CD4-positive, alpha-beta T cell (primary cell): Measurements from ENCODE around the gene MMP19. TPM values are rescaled to one million over a fixed set of nuclear protein-coding genes. Genes with fewer than 3 reads are reported as not detected.

Experiments
- ATAC-seq: fragments of 200-7000 bp; cut with Tn5 transposase; one replicate; pipeline ENCODE4 v1.10.0; 2022; ENCODE audit warnings: mild to moderate bottlenecking; ENCODE audit not compliant: poor library complexity
- CTCF ChIA-PET: fragments of 350-600 bp; sonication (Branson Sonifier 250); formaldehyde crosslinking; loops from one replicate; lab custom pipeline; 2021; ENCODE audit warnings: antibody characterized with exemption, inconsistent platforms; lab: Charles Lee
- POLR2A ChIA-PET: fragments of 350-600 bp; sonication (Branson Sonifier 250); formaldehyde crosslinking; loops from one replicate; lab custom pipeline; 2021; ENCODE audit warnings: antibody characterized with exemption, inconsistent platforms; lab: Charles Lee
- DNase-seq, 14 experiments: peaks; one replicate each; pipeline ENCODE4 v3.0.0-alpha.2; 2013 to 2020; ENCODE audit warnings: mixed read lengths in 2 of 14
- H3K27ac ChIP-seq, 2 donors: one replicate each; pipeline versions ENCODE4 v1.5.1 to v1.7.0; 2013; ENCODE audit warnings: low read length in 2 of 2, low read depth in 1 of 2, mild to moderate bottlenecking in 1 of 2
- H3K27me3 ChIP-seq, 2 experiments: 1 replicate in 1 of 2; 2 replicates in 1 of 2; pipeline versions ENCODE4 v1.6.1 to v1.7.0; 2013; ENCODE audit warnings: low read length in 2 of 2, control low read depth in 1 of 2, mild to moderate bottlenecking in 1 of 2, moderate library complexity in 1 of 2; ENCODE audit not compliant: insufficient read depth in 2 of 2, control insufficient read depth in 1 of 2
- H3K36me3 ChIP-seq: one replicate; pipeline ENCODE4 v1.6.1; 2013; ENCODE audit warnings: low read length, control low read depth; ENCODE audit not compliant: insufficient read depth
- H3K4me1 ChIP-seq: one replicate; pipeline ENCODE4 v1.6.1; 2013; ENCODE audit warnings: low read length, control low read depth; ENCODE audit not compliant: insufficient read depth
- H3K4me3 ChIP-seq: one replicate; pipeline ENCODE4 v1.5.1; 2013; ENCODE audit warnings: mild to moderate bottlenecking, low read length, moderate library complexity
- H3K9me3 ChIP-seq, 2 experiments: 1 replicate in 1 of 2; 2 replicates in 1 of 2; pipeline versions ENCODE4 v1.6.1 to v1.7.0; 2013; ENCODE audit warnings: low read length in 2 of 2, mild to moderate bottlenecking in 2 of 2, control low read depth in 1 of 2, moderate library complexity in 1 of 2; ENCODE audit not compliant: control insufficient read depth in 1 of 2, insufficient read depth in 1 of 2
- H3K27ac Mint-ChIP-seq: one replicate; pipeline ENCODE4 v1.8.0; 2020; ENCODE audit warnings: mixed read lengths
- H3K27me3 Mint-ChIP-seq: one replicate; pipeline ENCODE4 v1.8.0; 2021; ENCODE audit warnings: mixed read lengths
- H3K36me3 Mint-ChIP-seq: one replicate; pipeline ENCODE4 v1.8.0; 2021; ENCODE audit warnings: low read depth, mixed read lengths
- H3K4me1 Mint-ChIP-seq: one replicate; pipeline ENCODE4 v1.8.0; 2021; ENCODE audit warnings: low read depth, mixed read lengths
- H3K4me3 Mint-ChIP-seq: one replicate; pipeline ENCODE4 v1.8.0; 2020; ENCODE audit warnings: mild to moderate bottlenecking, mixed read lengths
- H3K9me3 Mint-ChIP-seq: one replicate; pipeline ENCODE4 v1.8.0; 2020; ENCODE audit warnings: mixed read lengths
- intact Hi-C, 2 experiments: fragments of 100-400 bp; cut with DNase I in 1 of 2; cut with micrococcal nuclease in 1 of 2; formaldehyde crosslinking; loops; one replicate each; pipeline versions ENCODE4 v1.15.1 to v1.9.0; 2023 to 2025; cut with DNase I, micrococcal nuclease
- total RNA-seq, 174 experiments: library from RNA in 2 of 174; stranded (reverse) in 2 of 174; gene quantifications; one replicate each; pipeline ENCODE4 v1.2.3 and lab custom pipeline; 2021 to 2026
- TF ChIP-seq, protein P1 (sequence below): fragments of 200-600 bp; IDR thresholded peaks from one replicate; pipeline ENCODE4 v1.8.0; 2022; ENCODE audit warnings: antibody characterized with exemption, mild to moderate bottlenecking

Gene MMP19
- total RNA-seq, 2 experiments from 2014 or later, result not detected

DNA sequence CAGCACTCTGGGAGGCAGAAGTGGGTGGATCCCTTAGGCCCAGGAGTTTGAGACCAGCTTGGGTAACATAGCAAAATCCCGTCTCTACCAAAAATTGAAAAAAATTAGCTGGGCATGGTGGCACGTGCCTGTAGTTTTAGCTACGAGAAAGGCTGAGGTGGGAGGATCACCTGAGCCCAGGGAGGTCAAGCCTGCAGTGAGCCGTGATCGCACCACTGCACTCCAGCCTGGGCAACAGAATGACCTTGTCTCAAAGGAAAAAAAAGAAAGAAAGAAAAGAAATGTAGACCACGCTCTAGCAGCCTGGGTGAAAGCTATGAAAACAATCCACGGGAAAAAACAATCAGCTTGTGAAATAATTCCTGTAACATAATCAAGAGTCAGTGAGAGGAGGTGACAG lies 54.2 kb downstream of the MMP19 start:
- H3K27ac Mint-ChIP-seq, result no peak overlapping the region
- H3K27ac ChIP-seq, result no peak overlapping the region
- H3K4me1 Mint-ChIP-seq, result no peaks in the 10 kb centered on the region
- H3K27me3 Mint-ChIP-seq, result no peaks in the 10 kb centered on the region
- ATAC-seq (no peak), DNase-seq (no peak)
- H3K4me1 ChIP-seq, result no peaks in the 10 kb centered on the region
- TF ChIP-seq, protein P1, sequence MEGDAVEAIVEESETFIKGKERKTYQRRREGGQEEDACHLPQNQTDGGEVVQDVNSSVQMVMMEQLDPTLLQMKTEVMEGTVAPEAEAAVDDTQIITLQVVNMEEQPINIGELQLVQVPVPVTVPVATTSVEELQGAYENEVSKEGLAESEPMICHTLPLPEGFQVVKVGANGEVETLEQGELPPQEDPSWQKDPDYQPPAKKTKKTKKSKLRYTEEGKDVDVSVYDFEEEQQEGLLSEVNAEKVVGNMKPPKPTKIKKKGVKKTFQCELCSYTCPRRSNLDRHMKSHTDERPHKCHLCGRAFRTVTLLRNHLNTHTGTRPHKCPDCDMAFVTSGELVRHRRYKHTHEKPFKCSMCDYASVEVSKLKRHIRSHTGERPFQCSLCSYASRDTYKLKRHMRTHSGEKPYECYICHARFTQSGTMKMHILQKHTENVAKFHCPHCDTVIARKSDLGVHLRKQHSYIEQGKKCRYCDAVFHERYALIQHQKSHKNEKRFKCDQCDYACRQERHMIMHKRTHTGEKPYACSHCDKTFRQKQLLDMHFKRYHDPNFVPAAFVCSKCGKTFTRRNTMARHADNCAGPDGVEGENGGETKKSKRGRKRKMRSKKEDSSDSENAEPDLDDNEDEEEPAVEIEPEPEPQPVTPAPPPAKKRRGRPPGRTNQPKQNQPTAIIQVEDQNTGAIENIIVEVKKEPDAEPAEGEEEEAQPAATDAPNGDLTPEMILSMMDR, result no peak
- H3K4me3 ChIP-seq, result no peak overlapping the region
- ChIA-PET POLR2A (interaction anchor here (1.1 kb wide), 1 partner anchor 152 kb away, joined by 3 read pairs; no protein-coding TSS in a partner anchor), CTCF (interaction anchor here (0.6 kb wide), 1 partner anchor 74 kb away, joined by 3 read pairs; no protein-coding TSS in a partner anchor)
- H3K36me3 Mint-ChIP-seq, result peaks cover 86% of the 10 kb centered on the region
- no peak overlapping the region for H3K4me3 Mint-ChIP-seq
- intact Hi-C loops, result no loop called here
- no peaks in the 10 kb centered on the region for H3K9me3 Mint-ChIP-seq
- H3K36me3 ChIP-seq, result peaks cover 71% of the 10 kb centered on the region
- no peaks in the 10 kb centered on the region for H3K27me3 ChIP-seq
- no peaks in the 10 kb centered on the region for H3K9me3 ChIP-seq

Other genes starting within 250 kb of the MMP19 start
- not detected for gene OR10P1, start 206.0 kb downstream of the MMP19 start, total RNA-seq
- 1 to 10 TPM; 1.2 to 1.6 TPM for gene ITGA7, start 135.0 kb downstream of the MMP19 start, total RNA-seq
- 10 to 100 TPM; 34.8 to 36.9 TPM for gene BLOC1S1, start 126.9 kb downstream of the MMP19 start, total RNA-seq
- gene RDH5, start 122.5 kb downstream of the MMP19 start, total RNA-seq, result 1 to 10 TPM; 8.8 TPM
- gene CD63, start 113.9 kb downstream of the MMP19 start, total RNA-seq, result 10 to 100 TPM; 34.0 to 36.4 TPM
- 1 to 10 TPM; 4.4 to 6.6 TPM for gene GDF11, start 99.8 kb downstream of the MMP19 start, total RNA-seq
- gene SARNP, start 25.2 kb downstream of the MMP19 start, total RNA-seq, result 10 to 100 TPM; 38.2 to 38.6 TPM
- 10 to 100 TPM; 13.0 to 14.9 TPM for gene ORMDL2, start 24.9 kb downstream of the MMP19 start, total RNA-seq
- gene DNAJC14, start 13.3 kb downstream of the MMP19 start, total RNA-seq, result 10 to 100 TPM; 17.8 to 21.0 TPM
- gene PYM1, start 85.0 kb upstream of the MMP19 start, total RNA-seq, result 10 to 100 TPM; 13.7 to 16.7 TPM
- 100 to 1,000 TPM; 799 to 818 TPM for gene DGKA, start 88.2 kb upstream of the MMP19 start, total RNA-seq
- gene PMEL, start 123.1 kb upstream of the MMP19 start, total RNA-seq, result not detected
- 10 to 100 TPM; 15.8 to 16.0 TPM for gene CDK2, start 123.9 kb upstream of the MMP19 start, total RNA-seq
- gene RAB5B, start 131.1 kb upstream of the MMP19 start, total RNA-seq, result 10 to 100 TPM; 21.6 to 27.4 TPM
- 1 to 10 TPM in 1 of 2 experiments, under 1 TPM in 1; 0.82 to 1.2 TPM for gene SUOX, start 154.3 kb upstream of the MMP19 start, total RNA-seq
- gene IKZF4, start 178.1 kb upstream of the MMP19 start, total RNA-seq, result 1 to 10 TPM; 2.5 to 5.0 TPM
- 100 to 1,000 TPM; 118 to 126 TPM for gene RPS26, start 199.0 kb upstream of the MMP19 start, total RNA-seq
- gene ERBB3, start 237.2 kb upstream of the MMP19 start, total RNA-seq, result under 1 TPM; 0.22 to 0.47 TPM